Body of pancreas (tissue), 4 donors: ENCODE results near the gene PRKRIP1. TPM values are rescaled to one million over a fixed set of nuclear protein-coding genes. Genes with fewer than 3 reads are reported as not detected.

Source experiments
- ATAC-seq: fragments of 150-250 bp; one replicate; pipeline ENCODE4 v1.9.1; 2016
- DNase-seq, 4 donors: peaks; one replicate each; pipeline ENCODE4 v3.0.0-alpha.2; 2019
- H3K27ac ChIP-seq, 4 donors: fragments of 200-600 bp; sonication (generic); 1 replicate in 3 of 4; 2 replicates in 1 of 4; pipeline versions ENCODE4 v1.5.1 to v1.6.1; 2016 to 2019; ENCODE audit warnings: mild to moderate bottlenecking in 1 of 4, mixed read lengths in 1 of 4, moderate library complexity in 1 of 4
- H3K27me3 ChIP-seq, 2 donors: fragments of 200-600 bp; sonication (generic); one replicate each; pipeline ENCODE4 v1.6.0; 2016; ENCODE audit warnings: mild to moderate bottlenecking in 1 of 2
- H3K36me3 ChIP-seq, 2 donors: fragments of 200-600 bp; sonication (generic); replicated peaks in 1 of 2; 2 replicates each; pipeline ENCODE4 v1.5.1; 2016; ENCODE audit warnings: low read depth in 2 of 2; ENCODE audit not compliant: insufficient read depth in 1 of 2
- H3K4me1 ChIP-seq: fragments of 200-600 bp; sonication (generic); one replicate; pipeline ENCODE4 v1.6.0; 2016
- H3K4me3 ChIP-seq, 2 donors: fragments of 200-600 bp; sonication (generic); 1 replicate in 1 of 2; 2 replicates in 1 of 2; pipeline ENCODE4 v1.5.1; 2016 to 2019
- H3K9me3 ChIP-seq, 3 donors: fragments of 200-600 bp; sonication (generic); 1 replicate in 2 of 3; 2 replicates in 1 of 3; pipeline ENCODE4 v1.5.1; 2016
- CTCF ChIP-seq, 7 experiments: fragments of 450-650 bp in 4 of 7; fragments of 200-600 bp in 3 of 7; sonication (generic) in 3 of 7; IDR thresholded peaks; one replicate each; pipeline ENCODE4 v1.5.1; 2016 to 2019; ENCODE audit warnings: antibody characterized with exemption in 7 of 7
- POLR2A ChIP-seq, 3 donors: fragments of 450-650 bp; IDR thresholded peaks; one replicate each; pipeline ENCODE4 v1.6.1; 2016; ENCODE audit warnings: antibody characterized with exemption in 3 of 3, mild to moderate bottlenecking in 2 of 3
- WGBS, 2 donors: methylation state at CpG; one replicate each; pipeline ENCODE4 v1.1.5; 2017; 5-methylcytosine and 5-hydroxymethylcytosine counted together
- intact Hi-C: fragments of 100-400 bp; cut with DNase I; formaldehyde crosslinking; loops from one replicate; pipeline ENCODE4 v1.15.1; 2023
- total RNA-seq, 2 donors: library from RNA; depleted of rRNA; stranded (reverse); fragments of >200 nt; gene quantifications; one replicate each; pipeline ENCODE4 v1.1.0, GENCODE V29; 2016

The PRKRIP1 gene
- total RNA-seq, 2 donors from 2014 or later, result 25.2 to 40.2 TPM

GRCh38 chr7:102467581-102468477 lies 71.7 kb downstream of the PRKRIP1 start:
- Histone ChIP-seq H3K4me1 (peaks cover 18% of the 10 kb centered on the region), H3K36me3 (peaks cover 0 to 4% of the 10 kb centered on the region in 2 donors), H3K4me3 (no peak overlapping the region), H3K9me3 (no peaks in the 10 kb centered on the region), H3K27ac (no peak overlapping the region), H3K27me3 (no peaks in the 10 kb centered on the region)
- TF ChIP-seq POLR2A (IDR thresholded peaks at IDR 0.05), result no peak
- TF ChIP-seq CTCF (IDR thresholded peaks at IDR 0.05), result no peak
- intact Hi-C loops, result no loop called here
- DNase-seq (no peak), ATAC-seq (no peak)
- WGBS, 2 donors, result 86 to 87% methylated on average over 6 to 24 of the region's 24 CpGs

GRCh38 chr7:102468478-102469350 lies 72.6 kb downstream of the PRKRIP1 start:
- H3K27me3 ChIP-seq, result no peaks in the 10 kb centered on the region
- peaks cover 13% of the 10 kb centered on the region for H3K4me1 ChIP-seq
- H3K36me3 ChIP-seq, result peaks cover 0 to 4% of the 10 kb centered on the region in 2 donors
- ATAC-seq, result no peak
- DNase-seq, result no peak
- H3K4me3 ChIP-seq, result no peak overlapping the region
- WGBS, 2 donors, result 87 to 90% methylated on average over 22 to 39 of the region's 40 CpGs
- H3K9me3 ChIP-seq, result no peaks in the 10 kb centered on the region
- TF ChIP-seq CTCF (IDR thresholded peaks at IDR 0.05) (no peak), POLR2A (IDR thresholded peaks at IDR 0.05) (no peak)
- H3K27ac ChIP-seq, result no peak overlapping the region
- intact Hi-C loops, result no loop called here

GRCh38 chr7:102469351-102469971 lies 73.3 kb downstream of the PRKRIP1 start:
- TF ChIP-seq POLR2A (IDR thresholded peaks at IDR 0.05), result no peak
- TF ChIP-seq CTCF (IDR thresholded peaks at IDR 0.05), result no peak
- Histone ChIP-seq H3K27ac (no peak overlapping the region), H3K36me3 (peaks cover 0 to 4% of the 10 kb centered on the region in 2 donors), H3K4me3 (no peak overlapping the region), H3K27me3 (no peaks in the 10 kb centered on the region), H3K4me1 (peaks cover 8% of the 10 kb centered on the region), H3K9me3 (no peaks in the 10 kb centered on the region)
- intact Hi-C loops, result no loop called here
- 88 to 89% methylated on average over 15 to 23 of the region's 24 CpGs for WGBS, 2 donors
- DNase-seq, result no peak
- ATAC-seq, result no peak

DNA sequence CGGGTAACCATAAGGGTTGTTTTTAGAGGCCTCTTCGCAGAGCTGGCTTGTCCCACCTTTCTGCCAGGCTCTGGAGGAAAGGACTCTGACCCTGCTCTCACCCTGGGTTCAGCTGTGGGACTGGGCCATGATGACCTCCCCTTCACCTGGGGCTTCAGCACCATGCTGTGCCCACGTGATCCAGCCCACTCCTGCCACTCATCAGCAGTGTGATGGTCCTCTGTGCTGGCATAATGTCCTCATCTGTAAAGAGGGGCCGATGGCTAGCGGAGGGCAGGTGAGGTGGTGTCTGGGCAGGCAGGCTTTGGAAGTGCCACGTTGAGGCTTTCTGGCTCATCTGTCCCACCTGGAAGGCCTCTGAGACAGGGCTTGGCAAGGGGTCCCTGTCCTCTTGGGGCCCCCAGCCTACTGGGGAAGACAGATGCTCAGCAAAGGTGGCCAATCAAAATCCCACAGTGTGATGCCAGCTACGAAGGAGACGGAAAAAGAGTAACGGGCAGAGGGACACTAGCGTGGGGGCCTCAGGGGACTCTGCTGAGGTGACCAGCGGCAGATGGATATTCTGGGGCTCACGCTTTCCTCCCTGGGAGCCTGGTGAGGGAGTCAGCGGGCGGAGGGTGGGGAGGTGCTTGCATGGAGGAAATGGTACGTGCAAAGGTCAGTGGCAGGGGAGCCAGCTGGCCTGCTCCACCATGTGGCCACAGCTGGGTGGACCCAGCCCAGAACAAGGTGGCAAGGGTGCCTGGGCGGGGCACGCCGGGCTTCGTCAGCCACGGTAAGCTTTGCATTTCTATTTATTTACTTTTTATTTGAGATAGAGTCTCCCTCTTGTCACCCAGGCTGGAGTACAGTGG lies 74.0 kb downstream of the PRKRIP1 start:
- TF ChIP-seq CTCF (IDR thresholded peaks at IDR 0.05), result no peak
- TF ChIP-seq POLR2A (IDR thresholded peaks at IDR 0.05), result no peak
- WGBS, 2 donors, result 68 to 80% methylated on average over 17 to 20 of the region's 20 CpGs
- peaks cover 8% of the 10 kb centered on the region for H3K4me1 ChIP-seq
- DNase-seq (peak in 1 of 4 donors; percentile 6), ATAC-seq (no peak)
- H3K27me3 ChIP-seq, result no peaks in the 10 kb centered on the region
- peaks cover 0 to 4% of the 10 kb centered on the region in 2 donors for H3K36me3 ChIP-seq
- H3K4me3 ChIP-seq, result no peak overlapping the region
- no peaks in the 10 kb centered on the region for H3K9me3 ChIP-seq
- intact Hi-C loops, result no loop called here
- no peak overlapping the region for H3K27ac ChIP-seq
